Fibroblast of upper back skin (primary cell): ENCODE results near the gene SLC20A1.

ENCODE experiments used
- DNase-seq: peaks from one replicate; pipeline ENCODE4 v3.0.0-alpha.2; 2013

SLC20A1 gene

GRCh38 chr2:112625474-112626114, 20.1 kb upstream of the SLC20A1 start:
- DNase-seq, result no peak

- peak; percentile 82 for DNase-seq
Measured at GRCh38 chr2:112626604-112627059, 19.1 kb upstream of the SLC20A1 start.

- DNase-seq, result peak; percentile 97
Measured at GRCh38 chr2:112627060-112628040, 18.4 kb upstream of the SLC20A1 start.

GRCh38 chr2:112629224-112629623, 16.5 kb upstream of the SLC20A1 start:
- DNase-seq, result no peak

- no peak for DNase-seq
Measured at GRCh38 chr2:112629823-112630222, 15.9 kb upstream of the SLC20A1 start.

- DNase-seq, result no peak
Measured at GRCh38 chr2:112630268-112630667, 15.5 kb upstream of the SLC20A1 start.

GRCh38 chr2:112633708-112634107, 12.0 kb upstream of the SLC20A1 start:
- no peak for DNase-seq

GRCh38 chr2:112634153-112634873, 11.4 kb upstream of the SLC20A1 start:
- DNase-seq, result no peak

- DNase-seq, result no peak
Measured at GRCh38 chr2:112634874-112635157, 10.9 kb upstream of the SLC20A1 start.

GRCh38 chr2:112636605-112637288, 9.0 kb upstream of the SLC20A1 start:
- DNase-seq, result no peak

- no peak for DNase-seq
Measured at GRCh38 chr2:112637289-112637660, 8.5 kb upstream of the SLC20A1 start.

GRCh38 chr2:112639936-112640335, 5.8 kb upstream of the SLC20A1 start:
- no peak for DNase-seq

- DNase-seq, result no peak
Measured at GRCh38 chr2:112640467-112640799, 5.3 kb upstream of the SLC20A1 start.

GRCh38 chr2:112640800-112641675, 4.7 kb upstream of the SLC20A1 start:
- DNase-seq, result peak; percentile 86

GRCh38 chr2:112641701-112642100, 4.0 kb upstream of the SLC20A1 start:
- no peak for DNase-seq

- DNase-seq, result no peak
Measured at GRCh38 chr2:112642561-112642960, 3.2 kb upstream of the SLC20A1 start.

GRCh38 chr2:112642966-112643365, 2.8 kb upstream of the SLC20A1 start:
- DNase-seq, result no peak

GRCh38 chr2:112643488-112643887, 2.3 kb upstream of the SLC20A1 start:
- no peak for DNase-seq

- peak; percentile 26 for DNase-seq
Measured at GRCh38 chr2:112644155-112644932, 1.4 kb upstream of the SLC20A1 start.

GRCh38 chr2:112644933-112645309, 818 bp upstream of the SLC20A1 start:
- no peak for DNase-seq

GRCh38 chr2:112646102-112646719, 472 bp downstream of the SLC20A1 start:
- no peak for DNase-seq
